ENCODE data around the gene KRTAP21-2.

The KRTAP21-2 gene

DNA sequence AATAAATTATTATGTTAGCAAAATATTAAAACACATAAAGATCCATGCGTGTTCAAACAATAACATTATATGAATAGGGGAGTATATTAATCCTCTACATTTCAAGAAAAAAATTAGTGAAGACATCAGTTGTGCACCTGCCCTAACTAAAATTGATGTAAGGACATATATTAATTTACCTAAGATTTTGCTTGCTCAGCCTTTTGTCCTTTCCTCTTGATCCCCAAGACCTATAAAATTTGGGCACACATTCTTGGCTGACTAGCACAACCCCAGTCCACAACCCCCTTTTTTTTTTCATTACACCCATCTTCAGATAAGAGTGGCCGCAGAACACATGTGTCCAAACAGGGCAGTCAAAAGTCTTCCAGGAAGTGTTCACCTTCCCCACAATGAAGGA, 6.6 kb downstream of the KRTAP21-2 start:
- Histone ChIP-seq H4K20me1 (ENCODE audit: control insufficient read depth, insufficient read depth, low read depth, low read length) (no peaks in the 10 kb centered on the region), H3K9me3 (ENCODE audit: control insufficient read depth, insufficient read depth, low read length) (no peaks in the 10 kb centered on the region; the same call in 1 of the 2 replicates), H3K36me3 (ENCODE audit: control insufficient read depth, low read length) (no peaks in the 10 kb centered on the region), H3K27ac (ENCODE audit: low read depth, low read length) (no peak overlapping the region), H3K9me2 (replicated peaks; ENCODE audit: control insufficient read depth, low read length) (no peaks in the 10 kb centered on the region), H3K4me2 (ENCODE audit: low read length) (no peak overlapping the region), H3K79me2 (ENCODE audit: control insufficient read depth, low read length) (no peaks in the 10 kb centered on the region), H3F3A (ENCODE audit: control insufficient read depth, insufficient read depth) (no peaks in the 10 kb centered on the region), H3K4me3 (ENCODE audit: low read length) (no peak overlapping the region), H3K27me3 (ENCODE audit: control insufficient read depth, low read length) (no peaks in the 10 kb centered on the region), H3K4me1 (ENCODE audit: control insufficient read depth, low read length) (no peaks in the 10 kb centered on the region)
- TF ChIP-seq, protein P1, sequence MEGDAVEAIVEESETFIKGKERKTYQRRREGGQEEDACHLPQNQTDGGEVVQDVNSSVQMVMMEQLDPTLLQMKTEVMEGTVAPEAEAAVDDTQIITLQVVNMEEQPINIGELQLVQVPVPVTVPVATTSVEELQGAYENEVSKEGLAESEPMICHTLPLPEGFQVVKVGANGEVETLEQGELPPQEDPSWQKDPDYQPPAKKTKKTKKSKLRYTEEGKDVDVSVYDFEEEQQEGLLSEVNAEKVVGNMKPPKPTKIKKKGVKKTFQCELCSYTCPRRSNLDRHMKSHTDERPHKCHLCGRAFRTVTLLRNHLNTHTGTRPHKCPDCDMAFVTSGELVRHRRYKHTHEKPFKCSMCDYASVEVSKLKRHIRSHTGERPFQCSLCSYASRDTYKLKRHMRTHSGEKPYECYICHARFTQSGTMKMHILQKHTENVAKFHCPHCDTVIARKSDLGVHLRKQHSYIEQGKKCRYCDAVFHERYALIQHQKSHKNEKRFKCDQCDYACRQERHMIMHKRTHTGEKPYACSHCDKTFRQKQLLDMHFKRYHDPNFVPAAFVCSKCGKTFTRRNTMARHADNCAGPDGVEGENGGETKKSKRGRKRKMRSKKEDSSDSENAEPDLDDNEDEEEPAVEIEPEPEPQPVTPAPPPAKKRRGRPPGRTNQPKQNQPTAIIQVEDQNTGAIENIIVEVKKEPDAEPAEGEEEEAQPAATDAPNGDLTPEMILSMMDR (IDR thresholded peaks at IDR 0.05; ENCODE audit: low read depth, low read length, poor library complexity, severe bottlenecking), result no peak
- no peak for TF ChIP-seq EZH2phosphoT487 (IDR thresholded peaks at IDR 0.05; ENCODE audit: borderline replicate concordance, low read length)

DNA sequence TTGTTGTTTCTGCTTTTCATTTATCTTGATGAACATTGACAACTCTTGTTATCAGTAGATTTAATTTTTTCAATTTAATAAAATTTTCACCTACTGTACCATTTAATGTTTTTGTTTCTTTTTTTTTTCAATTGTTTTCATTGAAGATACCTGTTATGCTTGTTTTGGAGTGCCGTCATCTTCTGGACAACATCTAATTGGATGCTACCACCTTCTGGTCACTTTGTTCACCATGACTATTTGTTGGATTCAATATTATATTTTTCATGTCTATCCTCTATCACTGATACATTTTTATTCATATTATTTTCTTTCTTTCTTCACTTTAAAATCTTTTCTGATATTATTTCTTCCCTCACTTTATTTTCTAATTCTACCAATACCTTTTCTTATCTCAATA, 14.0 kb downstream of the KRTAP21-2 start:
- Histone ChIP-seq H3K4me3 (ENCODE audit: low read length) (no peak overlapping the region), H3K27me3 (ENCODE audit: control insufficient read depth, low read length) (no peaks in the 10 kb centered on the region), H3K4me1 (ENCODE audit: control insufficient read depth, low read length) (no peaks in the 10 kb centered on the region), H3K9me2 (replicated peaks; ENCODE audit: control insufficient read depth, low read length) (no peaks in the 10 kb centered on the region), H3F3A (ENCODE audit: control insufficient read depth, insufficient read depth) (no peaks in the 10 kb centered on the region), H3K4me2 (ENCODE audit: low read length) (no peak overlapping the region), H4K20me1 (ENCODE audit: control insufficient read depth, insufficient read depth, low read depth, low read length) (no peaks in the 10 kb centered on the region), H3K9me3 (ENCODE audit: control insufficient read depth, insufficient read depth, low read length) (no peaks in the 10 kb centered on the region), H3K36me3 (ENCODE audit: control insufficient read depth, low read length) (no peaks in the 10 kb centered on the region), H3K27ac (ENCODE audit: low read depth, low read length) (no peak overlapping the region), H3K79me2 (ENCODE audit: control insufficient read depth, low read length) (no peaks in the 10 kb centered on the region)
- TF ChIP-seq, protein P1 (IDR thresholded peaks at IDR 0.05; ENCODE audit: low read depth, low read length, poor library complexity, severe bottlenecking), result no peak
- no peak for TF ChIP-seq EZH2phosphoT487 (IDR thresholded peaks at IDR 0.05; ENCODE audit: borderline replicate concordance, low read length)

GRCh38 chr21:30726726-30727125, 20.3 kb downstream of the KRTAP21-2 start:
- Histone ChIP-seq H3K27ac (ENCODE audit: low read depth, low read length) (no peak overlapping the region), H3F3A (ENCODE audit: control insufficient read depth, insufficient read depth) (no peaks in the 10 kb centered on the region), H3K9me3 (ENCODE audit: control insufficient read depth, insufficient read depth, low read length) (no peaks in the 10 kb centered on the region), H3K79me2 (ENCODE audit: control insufficient read depth, low read length) (no peaks in the 10 kb centered on the region), H3K4me1 (ENCODE audit: control insufficient read depth, low read length) (no peaks in the 10 kb centered on the region), H3K4me3 (ENCODE audit: low read length) (no peak overlapping the region), H3K9me2 (replicated peaks; ENCODE audit: control insufficient read depth, low read length) (no peaks in the 10 kb centered on the region), H3K27me3 (ENCODE audit: control insufficient read depth, low read length) (no peaks in the 10 kb centered on the region), H4K20me1 (ENCODE audit: control insufficient read depth, insufficient read depth, low read depth, low read length) (no peaks in the 10 kb centered on the region), H3K4me2 (ENCODE audit: low read length) (no peak overlapping the region), H3K36me3 (ENCODE audit: control insufficient read depth, low read length) (no peaks in the 10 kb centered on the region)
- TF ChIP-seq, protein P1 (IDR thresholded peaks at IDR 0.05; ENCODE audit: low read depth, low read length, poor library complexity, severe bottlenecking), result no peak
- no peak for TF ChIP-seq EZH2phosphoT487 (IDR thresholded peaks at IDR 0.05; ENCODE audit: borderline replicate concordance, low read length)

DNA sequence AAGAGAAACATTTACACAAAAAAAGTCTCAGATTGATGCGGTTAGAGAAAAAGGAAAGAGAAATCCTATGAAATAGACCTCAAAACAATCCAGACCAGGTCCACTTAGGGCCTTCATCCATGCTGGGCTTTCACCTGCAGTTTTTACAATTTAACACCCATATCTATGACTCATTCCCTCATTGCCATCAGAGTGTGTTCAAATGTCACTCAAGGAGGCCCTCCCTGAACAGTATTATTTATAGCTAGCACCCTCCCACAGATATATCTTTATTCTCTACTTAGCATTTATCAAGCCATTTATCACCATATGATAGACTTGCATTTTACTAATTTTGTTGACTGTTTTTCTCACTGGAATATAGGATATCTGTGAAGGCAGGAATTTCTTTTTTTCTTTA, 27.7 kb downstream of the KRTAP21-2 start:
- H3K27ac ChIP-seq (ENCODE audit: low read depth, low read length), result no peak overlapping the region
- no peaks in the 10 kb centered on the region for H3K9me3 ChIP-seq (ENCODE audit: control insufficient read depth, insufficient read depth, low read length)
- no peak overlapping the region for H3K4me2 ChIP-seq (ENCODE audit: low read length)

More for the DNA sequence above, 27.7 kb downstream of the KRTAP21-2 start:
- TF ChIP-seq EZH2phosphoT487 (IDR thresholded peaks at IDR 0.05; ENCODE audit: borderline replicate concordance, low read length), result no peak
- TF ChIP-seq, protein P1 (IDR thresholded peaks at IDR 0.05; ENCODE audit: low read depth, low read length, poor library complexity, severe bottlenecking), result no peak
- Histone ChIP-seq H3K9me2 (replicated peaks; ENCODE audit: control insufficient read depth, low read length) (no peaks in the 10 kb centered on the region), H4K20me1 (ENCODE audit: control insufficient read depth, insufficient read depth, low read depth, low read length) (no peaks in the 10 kb centered on the region), H3K79me2 (ENCODE audit: control insufficient read depth, low read length) (no peaks in the 10 kb centered on the region), H3K27me3 (ENCODE audit: control insufficient read depth, low read length) (no peaks in the 10 kb centered on the region), H3K4me3 (ENCODE audit: low read length) (no peak overlapping the region), H3K4me1 (ENCODE audit: control insufficient read depth, low read length) (no peaks in the 10 kb centered on the region), H3F3A (ENCODE audit: control insufficient read depth, insufficient read depth) (no peaks in the 10 kb centered on the region), H3K36me3 (ENCODE audit: control insufficient read depth, low read length) (no peaks in the 10 kb centered on the region)

Measured in DOHH2 (cell line).